ENCODE results near the gene FBXO34.
A peak's percentile ranks its signal among the peaks of the same experiment; 100 is the strongest.
"Not testable (repeated sequence)": the region's sequence is repeated elsewhere in the genome, so short reads cannot be mapped to it uniquely, and the experiment has no call there.

The FBXO34 gene

DNA sequence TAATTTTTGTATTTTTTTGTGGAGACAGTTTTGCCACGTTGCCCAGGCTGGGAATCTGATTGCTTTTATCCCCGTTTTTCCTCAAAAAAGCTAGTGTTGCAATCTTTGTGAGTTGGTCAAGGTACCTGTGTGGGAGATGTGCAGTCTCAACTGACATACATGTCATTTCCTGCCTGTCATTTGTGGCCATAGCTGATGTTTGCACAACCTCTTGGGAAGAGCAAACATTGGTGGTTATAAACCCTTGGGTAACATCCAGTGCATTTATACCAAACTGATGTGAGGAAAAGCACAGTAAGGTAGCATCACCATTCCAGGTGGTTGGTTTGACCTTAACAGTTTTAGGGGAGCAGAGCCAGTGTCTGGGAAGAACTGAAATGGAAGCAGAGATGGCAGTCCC lies 85.7 kb downstream of the FBXO34 start:
- Mint-ChIP-seq H3K4me1 (ENCODE audit: low read depth) (peaks cover 8% of the 10 kb centered on the region), H3K27me3 (no peaks in the 10 kb centered on the region), H3K27ac (no peak overlapping the region), H3K9me3 (ENCODE audit: low read depth) (no peaks in the 10 kb centered on the region), H3K4me3 (no peak overlapping the region), H3K36me3 (no peaks in the 10 kb centered on the region)

DNA sequence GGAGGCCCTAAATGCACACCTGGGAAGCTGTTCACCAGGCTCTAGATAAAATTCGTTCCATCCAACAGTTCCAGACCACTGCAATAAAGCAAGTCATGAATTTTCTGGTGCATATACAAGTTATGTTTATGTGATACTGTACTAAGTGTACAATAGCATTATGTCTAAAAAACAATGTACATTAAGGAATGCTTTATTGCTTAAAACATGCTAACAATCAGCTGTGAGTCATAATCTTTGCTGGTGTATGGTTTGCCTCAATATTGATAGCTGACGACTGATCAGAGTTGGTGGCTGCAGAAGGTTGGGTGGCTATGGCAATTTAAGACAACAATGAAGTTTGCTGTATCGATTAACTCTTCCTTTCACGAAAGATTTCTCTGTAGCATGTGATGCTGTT lies 88.1 kb downstream of the FBXO34 start:
- Mint-ChIP-seq H3K27me3 (no peaks in the 10 kb centered on the region), H3K4me3 (no peak overlapping the region), H3K4me1 (ENCODE audit: low read depth) (peaks cover 2% of the 10 kb centered on the region), H3K36me3 (peaks cover 3% of the 10 kb centered on the region), H3K9me3 (ENCODE audit: low read depth) (no peaks in the 10 kb centered on the region), H3K27ac (no peak overlapping the region)

DNA sequence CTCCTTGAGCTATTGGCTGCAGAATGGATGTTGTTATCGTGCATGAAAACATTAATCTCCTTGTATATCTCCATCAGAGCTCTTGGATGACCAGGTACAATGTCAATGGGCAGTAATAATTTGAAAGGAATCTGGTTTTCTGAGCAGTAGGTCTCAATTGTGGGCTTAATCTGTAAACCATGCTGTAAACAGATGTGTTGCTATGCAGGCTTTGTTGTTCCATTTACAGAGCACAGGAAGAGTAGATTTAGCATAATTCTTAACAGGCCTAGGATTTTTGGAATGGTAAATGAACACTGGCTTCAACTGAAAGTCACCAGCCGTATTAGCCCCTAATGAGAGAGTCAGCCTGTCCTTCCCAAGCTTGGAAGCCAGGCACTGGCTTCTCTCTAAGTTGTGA lies 90.0 kb downstream of the FBXO34 start:
- no peaks in the 10 kb centered on the region for H3K9me3 Mint-ChIP-seq (ENCODE audit: low read depth)
- H3K4me1 Mint-ChIP-seq (ENCODE audit: low read depth): no peaks in the 10 kb centered on the region
- no peak overlapping the region for H3K4me3 Mint-ChIP-seq
- H3K27me3 Mint-ChIP-seq: no peaks in the 10 kb centered on the region
- H3K27ac Mint-ChIP-seq: peak overlapping the region; percentile 46
- peaks cover 9% of the 10 kb centered on the region for H3K36me3 Mint-ChIP-seq

DNA sequence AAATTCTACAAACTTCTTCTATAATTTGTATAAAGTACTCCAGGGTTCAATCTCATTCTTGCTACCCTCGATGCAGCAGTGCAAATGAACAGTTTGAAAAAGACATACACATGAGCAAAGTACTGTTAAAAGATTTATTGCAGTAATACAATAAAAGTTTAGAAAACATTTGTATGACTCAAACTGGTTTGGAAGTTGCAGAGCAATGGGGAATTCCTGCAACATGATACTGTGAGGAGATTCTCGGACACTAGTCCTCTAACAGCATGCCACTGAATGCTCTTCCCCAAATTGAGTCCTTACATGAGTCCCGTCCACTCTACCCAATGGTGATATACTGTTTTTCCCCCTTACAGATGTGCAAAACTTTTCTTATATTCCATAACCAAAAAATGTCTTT lies 95.0 kb downstream of the FBXO34 start:
- Mint-ChIP-seq H3K36me3 (peaks cover 14% of the 10 kb centered on the region), H3K4me3 (no peak overlapping the region), H3K27ac (no peak overlapping the region), H3K9me3 (ENCODE audit: low read depth) (no peaks in the 10 kb centered on the region), H3K4me1 (ENCODE audit: low read depth) (peaks cover 2% of the 10 kb centered on the region), H3K27me3 (no peaks in the 10 kb centered on the region)

DNA sequence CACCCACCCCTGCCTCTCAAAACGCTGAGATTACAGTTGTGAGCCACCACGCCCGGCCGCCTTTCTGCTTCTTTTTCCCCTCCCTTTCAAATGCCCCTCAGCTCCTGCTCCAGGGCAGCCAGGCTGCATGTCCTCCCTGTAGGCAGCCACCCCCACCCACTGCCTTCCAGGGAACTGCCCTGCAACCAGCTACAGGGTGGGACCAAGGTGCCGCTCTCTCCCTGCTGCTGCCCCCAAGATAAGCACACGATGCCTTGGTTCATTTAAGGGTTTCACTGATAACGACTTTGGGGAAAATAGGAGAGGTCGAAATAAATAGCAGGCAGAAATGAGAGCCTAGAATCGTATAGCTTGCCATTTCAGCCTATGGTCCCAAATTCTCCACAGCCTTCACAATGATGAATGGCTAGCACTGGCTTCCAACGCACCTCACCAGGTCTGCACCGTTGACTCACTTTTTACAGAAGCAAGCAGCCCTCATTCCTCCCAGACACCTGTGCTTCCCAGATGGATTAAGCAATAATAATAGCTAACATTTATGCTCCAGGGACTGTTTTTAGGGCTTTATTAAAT lies 99.7 kb downstream of the FBXO34 start:
- peaks cover 12% of the 10 kb centered on the region for H3K36me3 Mint-ChIP-seq
- peak overlapping the region; percentile 81 for H3K27ac Mint-ChIP-seq
- H3K4me3 Mint-ChIP-seq: no peak overlapping the region
- no peaks in the 10 kb centered on the region for H3K9me3 Mint-ChIP-seq (ENCODE audit: low read depth)
- H3K4me1 Mint-ChIP-seq (ENCODE audit: low read depth): peaks cover 39% of the 10 kb centered on the region
- no peaks in the 10 kb centered on the region for H3K27me3 Mint-ChIP-seq

DNA sequence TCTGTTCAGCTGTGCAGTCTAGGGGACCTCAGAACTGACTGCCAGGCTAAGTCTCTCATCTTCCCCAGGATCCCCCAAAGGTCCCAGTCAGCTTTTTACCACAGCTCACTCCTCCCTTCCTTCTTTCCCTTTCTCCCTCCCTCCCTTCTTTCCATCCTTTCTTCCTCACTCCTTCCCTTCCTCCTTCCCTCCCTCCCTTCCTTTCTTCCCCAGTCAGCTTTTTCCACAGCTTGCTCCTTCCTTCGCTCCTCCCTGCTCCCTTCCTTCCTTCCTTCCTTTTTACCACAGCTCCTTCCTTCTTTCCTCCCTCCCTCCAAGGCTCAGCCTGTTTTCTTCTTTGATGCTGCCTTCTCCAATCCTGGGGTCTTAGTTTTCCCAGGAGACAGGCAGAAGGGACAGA lies 101.2 kb downstream of the FBXO34 start:
- Mint-ChIP-seq H3K36me3 (peaks cover 19% of the 10 kb centered on the region), H3K27me3 (no peaks in the 10 kb centered on the region), H3K4me1 (ENCODE audit: low read depth) (peaks cover 46% of the 10 kb centered on the region), H3K27ac (peak overlapping the region; percentile 93), H3K4me3 (peak overlapping the region; percentile 27), H3K9me3 (ENCODE audit: low read depth) (no peaks in the 10 kb centered on the region)

DNA sequence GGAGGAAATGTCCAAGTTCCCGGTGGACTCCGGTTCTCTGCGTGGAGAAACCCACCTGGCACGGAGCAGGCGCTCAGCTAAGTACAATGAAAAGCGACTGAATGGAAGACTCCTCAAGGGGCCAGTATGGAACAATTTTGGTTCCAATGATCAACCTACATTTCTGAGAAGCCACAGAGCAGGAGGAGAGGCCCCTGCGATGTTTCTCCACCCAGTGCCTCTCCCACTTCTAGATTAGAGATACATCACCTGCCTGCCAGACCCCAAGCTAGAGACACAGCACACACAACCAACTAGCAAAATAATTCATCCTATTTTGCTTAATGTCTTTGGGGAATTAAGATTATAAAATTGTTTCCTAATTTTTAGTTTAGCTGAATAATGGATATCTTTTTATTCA lies 101.6 kb downstream of the FBXO34 start:
- H3K36me3 Mint-ChIP-seq: peaks cover 19% of the 10 kb centered on the region
- peak overlapping the region; percentile 93 for H3K27ac Mint-ChIP-seq
- H3K27me3 Mint-ChIP-seq: no peaks in the 10 kb centered on the region
- H3K9me3 Mint-ChIP-seq (ENCODE audit: low read depth): no peaks in the 10 kb centered on the region
- H3K4me1 Mint-ChIP-seq (ENCODE audit: low read depth): peaks cover 46% of the 10 kb centered on the region
- peak overlapping the region; percentile 20 for H3K4me3 Mint-ChIP-seq

DNA sequence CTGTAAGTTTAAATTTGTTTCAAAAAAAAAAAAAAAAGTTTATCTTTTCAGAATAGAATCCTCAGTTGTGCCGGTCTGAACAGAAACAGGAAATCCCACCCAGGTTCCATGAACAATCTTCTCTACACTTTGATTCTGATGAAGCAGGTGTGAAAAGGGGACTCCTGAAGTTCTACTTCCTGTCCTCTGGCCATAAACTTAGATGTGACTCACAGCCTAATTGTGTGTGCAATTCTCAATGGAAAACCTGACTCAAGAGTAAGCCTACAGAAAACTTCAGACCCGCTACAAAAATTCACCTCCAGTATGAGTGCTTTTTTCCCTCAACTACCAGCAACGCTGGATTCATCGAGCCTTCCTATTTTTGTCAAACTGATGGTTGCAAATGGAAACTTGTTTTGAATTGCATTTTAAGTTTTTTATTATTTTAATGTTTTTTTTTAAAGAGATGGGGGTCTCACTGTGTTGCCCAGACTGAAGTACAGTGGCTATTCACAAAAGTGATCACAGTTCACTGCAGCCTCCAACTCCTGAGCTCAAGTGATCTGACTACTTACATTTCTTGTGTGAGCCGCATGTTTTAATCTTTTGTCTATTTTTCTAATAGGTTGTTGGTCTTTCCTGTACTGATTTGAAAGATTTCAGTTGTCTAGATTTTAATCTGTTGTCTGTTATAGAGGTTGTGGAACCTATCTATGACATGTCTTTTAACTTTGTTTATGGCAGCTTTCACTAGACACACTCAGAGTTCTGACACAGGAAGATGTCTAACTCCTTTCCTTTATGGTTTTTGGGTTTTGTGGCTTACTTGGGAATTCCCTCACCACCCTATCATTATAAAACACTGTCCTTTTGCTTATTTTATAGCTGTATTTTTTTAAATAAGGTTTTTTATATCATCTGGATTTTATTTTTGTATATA lies 102.8 kb downstream of the FBXO34 start:
- Mint-ChIP-seq H3K27me3 (no peaks in the 10 kb centered on the region), H3K27ac (peak overlapping the region; percentile 93)

DNA sequence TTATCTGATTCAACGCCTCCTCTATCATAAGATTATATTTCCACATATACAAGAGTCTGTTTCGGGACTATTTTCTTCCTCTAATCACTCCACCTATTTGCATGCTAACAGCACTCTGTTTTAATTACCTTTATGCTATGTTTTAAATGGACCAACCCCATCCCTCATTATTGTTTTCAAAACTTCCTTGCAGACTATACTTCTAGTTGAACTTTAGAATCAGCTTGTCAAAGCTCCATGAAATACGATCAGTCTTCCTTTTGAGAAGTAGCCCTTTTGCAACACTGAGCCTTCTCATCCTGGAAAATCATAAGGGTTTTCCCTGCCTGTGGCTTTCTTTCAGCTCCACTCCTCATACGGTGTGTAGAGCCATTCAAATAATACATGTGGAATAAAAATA lies 103.5 kb downstream of the FBXO34 start:
- H3K36me3 Mint-ChIP-seq: peaks cover 22% of the 10 kb centered on the region
- H3K4me1 Mint-ChIP-seq (ENCODE audit: low read depth): peaks cover 46% of the 10 kb centered on the region
- peak overlapping the region; percentile 76 for H3K4me3 Mint-ChIP-seq
- H3K27ac Mint-ChIP-seq: peak overlapping the region; percentile 93
- no peaks in the 10 kb centered on the region for H3K27me3 Mint-ChIP-seq
- H3K9me3 Mint-ChIP-seq (ENCODE audit: low read depth): no peaks in the 10 kb centered on the region

More for the DNA sequence above, 102.8 kb downstream of the FBXO34 start:
- peaks cover 46% of the 10 kb centered on the region for H3K4me1 Mint-ChIP-seq (ENCODE audit: low read depth)
- peak overlapping the region; percentile 76 for H3K4me3 Mint-ChIP-seq
- peaks cover 23% of the 10 kb centered on the region for H3K36me3 Mint-ChIP-seq
- no peaks in the 10 kb centered on the region for H3K9me3 Mint-ChIP-seq (ENCODE audit: low read depth)

DNA sequence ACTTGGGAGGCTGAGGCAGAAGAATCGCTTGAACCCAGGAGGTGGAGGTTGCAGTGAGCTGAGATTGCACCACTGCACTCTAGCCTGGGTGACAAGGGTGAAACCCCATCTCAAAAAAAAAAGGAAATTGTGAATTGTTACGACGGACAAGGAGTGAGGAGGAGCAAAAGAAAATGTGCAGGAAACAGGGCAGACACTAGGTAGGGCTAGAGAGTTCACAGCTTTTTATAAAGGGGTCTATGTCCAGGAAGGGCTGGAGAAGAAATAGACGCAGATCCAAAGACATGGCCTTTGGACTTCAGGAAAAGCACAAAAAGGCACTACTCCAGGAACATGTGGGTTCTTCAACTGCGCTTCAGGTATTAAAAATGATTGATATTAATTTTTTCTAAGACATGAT lies 106.0 kb downstream of the FBXO34 start:
- peak overlapping the region; percentile 92 for H3K27ac Mint-ChIP-seq
- no peaks in the 10 kb centered on the region for H3K9me3 Mint-ChIP-seq (ENCODE audit: low read depth)
- H3K36me3 Mint-ChIP-seq: peaks cover 24% of the 10 kb centered on the region
- no peaks in the 10 kb centered on the region for H3K27me3 Mint-ChIP-seq
- H3K4me3 Mint-ChIP-seq: no peak overlapping the region
- peaks cover 39% of the 10 kb centered on the region for H3K4me1 Mint-ChIP-seq (ENCODE audit: low read depth)

DNA sequence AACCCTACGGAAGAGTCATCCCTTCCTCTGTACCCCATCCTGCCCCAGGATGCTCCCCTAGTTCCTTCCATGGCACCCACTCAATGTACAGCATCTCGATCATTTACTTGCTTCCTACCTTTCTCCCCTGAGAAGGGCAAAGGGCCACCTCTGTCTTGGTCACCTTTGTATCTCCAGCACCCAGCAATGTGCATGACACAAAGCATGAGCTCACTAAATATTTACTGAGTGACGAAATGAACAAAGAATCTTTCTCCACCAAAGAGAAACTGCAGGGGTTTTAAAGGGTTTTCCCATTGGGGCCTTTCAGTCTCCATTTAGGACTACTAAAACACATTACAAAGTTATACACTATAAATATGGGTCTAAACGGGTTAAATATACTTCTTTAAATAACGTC lies 109.8 kb downstream of the FBXO34 start:
- peak overlapping the region; percentile 16 for H3K27ac Mint-ChIP-seq
- peaks cover 23% of the 10 kb centered on the region for H3K4me1 Mint-ChIP-seq (ENCODE audit: low read depth)
- H3K36me3 Mint-ChIP-seq: peaks cover 30% of the 10 kb centered on the region
- H3K4me3 Mint-ChIP-seq: no peak overlapping the region
- peaks cover 3% of the 10 kb centered on the region for H3K9me3 Mint-ChIP-seq (ENCODE audit: low read depth)
- no peaks in the 10 kb centered on the region for H3K27me3 Mint-ChIP-seq

DNA sequence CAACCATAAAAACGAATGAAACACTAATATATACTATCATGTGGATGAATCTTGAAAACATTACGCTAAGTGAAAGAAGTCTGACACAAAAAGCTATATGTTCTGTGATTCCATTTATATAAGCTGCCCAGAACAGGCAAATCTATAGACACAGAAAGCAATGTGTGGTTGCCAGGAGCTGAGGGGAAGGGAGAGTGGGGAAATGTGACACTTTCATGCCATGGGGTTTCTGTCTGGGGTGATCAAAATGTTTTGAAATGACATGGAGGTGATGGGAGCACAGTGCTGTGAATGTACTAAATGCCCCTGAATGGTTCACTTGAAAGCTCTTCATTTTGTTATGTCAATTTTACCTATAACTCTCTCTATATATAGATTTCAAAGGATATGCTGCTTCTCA lies 110.3 kb downstream of the FBXO34 start:
- no peak overlapping the region for H3K4me3 Mint-ChIP-seq
- H3K27ac Mint-ChIP-seq: peak overlapping the region; percentile 46
- H3K27me3 Mint-ChIP-seq: no peaks in the 10 kb centered on the region
- H3K4me1 Mint-ChIP-seq (ENCODE audit: low read depth): peaks cover 23% of the 10 kb centered on the region
- peaks cover 25% of the 10 kb centered on the region for H3K36me3 Mint-ChIP-seq
- peaks cover 3% of the 10 kb centered on the region for H3K9me3 Mint-ChIP-seq (ENCODE audit: low read depth)

DNA sequence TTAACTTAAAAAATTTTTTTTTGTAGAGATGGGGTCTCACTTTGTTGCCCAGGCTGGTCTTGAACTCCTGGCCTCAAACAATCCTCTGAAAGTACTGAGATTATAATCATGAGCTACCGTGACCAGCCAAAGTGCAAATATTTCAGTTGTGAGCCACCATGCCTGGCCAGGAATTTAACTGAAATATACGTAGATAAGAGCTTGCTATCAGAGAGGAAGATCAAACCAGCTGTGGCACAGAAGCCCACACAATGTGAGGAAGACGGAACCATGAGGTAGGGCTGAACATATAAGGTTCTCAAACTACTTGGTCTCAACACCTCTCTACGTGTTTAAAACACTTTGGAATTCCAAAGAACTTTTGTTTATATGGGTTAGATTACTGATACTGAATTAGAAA lies 111.3 kb downstream of the FBXO34 start:
- peaks cover 31% of the 10 kb centered on the region for H3K4me1 Mint-ChIP-seq (ENCODE audit: low read depth)
- no peak overlapping the region for H3K4me3 Mint-ChIP-seq
- H3K9me3 Mint-ChIP-seq (ENCODE audit: low read depth): peaks cover 3% of the 10 kb centered on the region
- H3K27me3 Mint-ChIP-seq: no peaks in the 10 kb centered on the region
- no peak overlapping the region for H3K27ac Mint-ChIP-seq
- peaks cover 28% of the 10 kb centered on the region for H3K36me3 Mint-ChIP-seq

DNA sequence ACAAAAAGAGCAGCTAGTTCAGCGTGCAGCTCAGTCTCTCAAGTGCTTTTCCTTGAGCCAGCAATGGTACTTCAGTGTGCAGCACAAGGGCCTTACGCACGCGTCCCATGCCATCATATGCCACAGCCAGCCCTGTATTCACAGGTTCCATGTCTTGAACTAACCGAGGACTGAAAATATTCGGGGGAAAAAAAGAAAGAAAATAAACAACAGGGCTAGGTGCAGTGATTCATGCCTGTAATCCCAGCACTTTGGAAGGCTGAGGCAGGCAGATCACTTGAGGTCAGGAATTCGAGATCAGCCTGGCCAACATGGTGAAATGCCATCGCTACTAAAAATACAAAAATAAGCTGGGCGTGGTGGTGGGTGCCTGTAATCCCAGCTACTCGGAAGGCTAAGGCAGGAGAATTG lies 111.8 kb downstream of the FBXO34 start:
- Mint-ChIP-seq H3K4me1 (ENCODE audit: low read depth) (peaks cover 33% of the 10 kb centered on the region), H3K27ac (peak overlapping the region; percentile 70), H3K36me3 (peaks cover 28% of the 10 kb centered on the region)
- H3K4me3 Mint-ChIP-seq; H3K27me3 Mint-ChIP-seq; H3K9me3 Mint-ChIP-seq (ENCODE audit: low read depth): not testable (repeated sequence)

DNA sequence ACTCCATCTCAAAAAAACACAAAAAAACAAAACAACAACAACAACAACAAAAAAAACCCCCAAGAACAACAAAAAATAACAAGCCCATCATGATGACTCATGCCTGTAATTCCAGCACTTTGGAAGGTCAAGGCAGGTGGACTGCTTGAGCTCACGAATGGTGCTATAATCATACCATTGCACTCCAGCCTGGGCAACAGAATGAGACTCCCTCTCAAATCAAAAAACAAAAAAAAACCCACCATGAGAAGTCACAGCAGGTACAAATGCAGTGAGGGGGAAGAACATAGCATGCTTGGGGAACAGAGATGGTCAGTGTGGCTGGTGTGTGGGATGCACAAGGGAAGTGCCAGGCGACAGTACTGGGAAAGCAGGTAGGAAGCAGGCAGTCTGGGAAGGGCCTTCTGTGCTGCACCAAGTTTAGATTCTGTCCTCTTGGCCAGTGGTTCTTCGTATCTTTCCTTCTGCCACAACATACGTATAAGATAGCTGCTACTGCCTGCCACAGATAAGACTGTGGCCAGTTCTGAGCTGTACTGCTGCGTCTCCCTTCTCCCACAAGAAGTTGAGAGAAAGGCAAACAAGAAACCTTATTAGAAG lies 112.4 kb downstream of the FBXO34 start:
- peaks cover 39% of the 10 kb centered on the region for H3K4me1 Mint-ChIP-seq (ENCODE audit: low read depth)
- no peaks in the 10 kb centered on the region for H3K27me3 Mint-ChIP-seq
- peaks cover 32% of the 10 kb centered on the region for H3K36me3 Mint-ChIP-seq
- peak overlapping the region; percentile 83 for H3K27ac Mint-ChIP-seq
- H3K9me3 Mint-ChIP-seq (ENCODE audit: low read depth): peaks cover 3% of the 10 kb centered on the region
- no peak overlapping the region for H3K4me3 Mint-ChIP-seq

All from activated naive CD8-positive, alpha-beta T cell (primary cell).